MM.1S (cell line): ENCODE results near the gene CLCN7.

Experiments
- EZH2 ChIP-seq: fragments of 300-600 bp; sonication (generic); optimal IDR thresholded peaks from 2 replicates; pipeline ENCODE3; 2017; ENCODE audit warnings: low read depth, mild to moderate bottlenecking, antibody characterized with exemption, low read length, mixed read lengths
- EZH2phosphoT487 ChIP-seq: fragments of 300-600 bp; sonication (generic); IDR thresholded peaks from 2 replicates; pipeline ENCODE4 v1.6.1; 2018; ENCODE audit warnings: antibody characterized with exemption, low read length
- TF ChIP-seq, protein P1 (sequence below): fragments of 300-600 bp; sonication (generic); IDR thresholded peaks from 2 replicates; pipeline ENCODE4 v1.5.1; 2016; ENCODE audit warnings: antibody characterized with exemption, low read length, mixed read lengths

DNA sequence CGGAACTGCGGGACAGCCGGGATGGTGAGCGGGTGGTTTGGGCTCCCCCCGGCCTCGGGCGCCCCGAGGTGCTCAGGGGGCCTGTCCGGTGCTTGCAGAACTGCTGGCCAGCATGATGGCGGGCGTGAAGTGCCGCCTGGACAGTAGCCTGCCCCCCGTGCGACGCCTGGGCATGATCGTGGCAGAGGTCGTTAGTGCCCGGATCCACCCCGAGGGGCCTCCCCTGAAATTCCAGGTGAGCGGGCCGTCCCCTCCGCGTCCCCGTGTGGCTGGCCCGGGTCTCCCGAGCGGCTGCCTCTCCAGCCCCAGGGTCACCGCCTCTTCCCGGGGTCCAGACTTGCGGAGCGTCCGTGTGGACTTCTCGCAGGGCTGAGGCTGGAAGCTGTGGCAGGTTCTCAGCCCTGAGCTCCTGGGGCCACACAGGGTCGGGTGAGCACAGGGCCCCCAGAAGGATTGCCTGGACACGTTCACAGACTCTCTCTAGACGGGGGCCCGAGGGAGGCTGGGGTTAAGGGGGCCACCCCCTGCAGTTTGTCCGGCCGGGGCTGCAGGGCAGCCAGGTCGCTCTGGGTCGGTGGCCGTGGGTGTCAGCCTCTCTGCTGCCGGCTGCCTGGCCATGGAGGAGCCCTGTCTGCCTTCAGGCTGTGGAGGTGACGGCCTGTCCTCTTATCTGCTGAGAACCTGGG is 25.8 kb upstream of the CLCN7 start:
- TF ChIP-seq, protein P1, sequence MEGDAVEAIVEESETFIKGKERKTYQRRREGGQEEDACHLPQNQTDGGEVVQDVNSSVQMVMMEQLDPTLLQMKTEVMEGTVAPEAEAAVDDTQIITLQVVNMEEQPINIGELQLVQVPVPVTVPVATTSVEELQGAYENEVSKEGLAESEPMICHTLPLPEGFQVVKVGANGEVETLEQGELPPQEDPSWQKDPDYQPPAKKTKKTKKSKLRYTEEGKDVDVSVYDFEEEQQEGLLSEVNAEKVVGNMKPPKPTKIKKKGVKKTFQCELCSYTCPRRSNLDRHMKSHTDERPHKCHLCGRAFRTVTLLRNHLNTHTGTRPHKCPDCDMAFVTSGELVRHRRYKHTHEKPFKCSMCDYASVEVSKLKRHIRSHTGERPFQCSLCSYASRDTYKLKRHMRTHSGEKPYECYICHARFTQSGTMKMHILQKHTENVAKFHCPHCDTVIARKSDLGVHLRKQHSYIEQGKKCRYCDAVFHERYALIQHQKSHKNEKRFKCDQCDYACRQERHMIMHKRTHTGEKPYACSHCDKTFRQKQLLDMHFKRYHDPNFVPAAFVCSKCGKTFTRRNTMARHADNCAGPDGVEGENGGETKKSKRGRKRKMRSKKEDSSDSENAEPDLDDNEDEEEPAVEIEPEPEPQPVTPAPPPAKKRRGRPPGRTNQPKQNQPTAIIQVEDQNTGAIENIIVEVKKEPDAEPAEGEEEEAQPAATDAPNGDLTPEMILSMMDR, result no peak
- TF ChIP-seq EZH2phosphoT487 (no peak), EZH2 (no peak)
